ENCODE data around the gene DDX55. TPM values are rescaled to one million over a fixed set of nuclear protein-coding genes. Genes with fewer than 3 reads are reported as not detected.
A peak's percentile ranks its signal among the peaks of the same experiment; 100 is the strongest.

The DDX55 gene
- total and polyA plus RNA-seq, 2 of the 13 experiments (the other 11 are each of a cell fraction or from before 2014, with no cell fraction given): 22.2 to 37.0 TPM

- TF ChIP-seq USF2 (IDR thresholded peaks at IDR 0.05; ENCODE audit: low read depth, low read length) (0 out of 2 replicates have a peak, but pooled peaks have one; percentile 20), USF2 (CRISPR knock-in tag; IDR thresholded peaks at IDR 0.05; ENCODE audit: borderline replicate concordance) (0 out of 2 replicates have a peak, but pooled peaks have one; percentile 54), ZNF556 (CRISPR knock-in tag; IDR thresholded peaks at IDR 0.05; ENCODE audit: borderline replicate concordance) (peak; percentile 97; the same call in 1 of the 2 replicates), THAP8 (CRISPR knock-in tag; IDR thresholded peaks at IDR 0.05; ENCODE audit: borderline replicate concordance) (peak; percentile 62; the same call in 1 of the 2 replicates), NFIB (CRISPR knock-in tag; IDR thresholded peaks at IDR 0.05; ENCODE audit: borderline replicate concordance) (0 out of 2 replicates have a peak, but pooled peaks have one; percentile 52), ELF3 (CRISPR knock-in tag; IDR thresholded peaks at IDR 0.05) (peak; percentile 72), DNMT1 (CRISPR knock-in tag; IDR thresholded peaks at IDR 0.05) (peak; percentile 90), CEBPB (IDR thresholded peaks at IDR 0.05; ENCODE audit: borderline replicate concordance, low read depth, low read length) (no peak), ZFX (CRISPR knock-in tag; IDR thresholded peaks at IDR 0.05; ENCODE audit: low read depth) (peak; percentile 90), SRF (IDR thresholded peaks at IDR 0.05; ENCODE audit: low read depth, low read length) (peak; percentile 78), CREB3 (CRISPR knock-in tag; IDR thresholded peaks at IDR 0.05) (0 out of 2 replicates have a peak, but pooled peaks have one; percentile 48), MIXL1 (CRISPR knock-in tag; IDR thresholded peaks at IDR 0.05) (peak; percentile 15; the same call in 1 of the 2 replicates), MAFG (CRISPR knock-in tag; IDR thresholded peaks at IDR 0.05) (no peak), DMAP1 (CRISPR knock-in tag; IDR thresholded peaks at IDR 0.05) (peak; percentile 100), ZNF549 (CRISPR knock-in tag; IDR thresholded peaks at IDR 0.05) (no peak), ZNF550 (CRISPR knock-in tag; IDR thresholded peaks at IDR 0.05; ENCODE audit: borderline replicate concordance) (no peak), SUZ12 (IDR thresholded peaks at IDR 0.05; ENCODE audit: low read depth, low read length) (no peak), ZNF350 (CRISPR knock-in tag; IDR thresholded peaks at IDR 0.05; ENCODE audit: borderline replicate concordance, low read depth) (peak; percentile 92; the same call in 1 of the 2 replicates), MYPOP (CRISPR knock-in tag; IDR thresholded peaks at IDR 0.05) (no peak; the same call in none of the 2 replicates), MEIS2 (CRISPR knock-in tag; IDR thresholded peaks at IDR 0.05) (peak; percentile 83), TBL1XR1 (IDR thresholded peaks at IDR 0.05; ENCODE audit: borderline replicate concordance, low read length, partially characterized antibody) (peak; percentile 68), ZNF264 (CRISPR knock-in tag; IDR thresholded peaks at IDR 0.05) (0 out of 2 replicates have a peak, but pooled peaks have one; percentile 17), TRAFD1 (CRISPR knock-in tag; IDR thresholded peaks at IDR 0.05; ENCODE audit: borderline replicate concordance) (peak; percentile 98; the same call in 1 of the 2 replicates)
Observed at GRCh38 chr12:123601602-123602489, at the start of gene DDX55 (continued).

Measured in HepG2 (cell line).